HG02759 (cell line): ENCODE measurements around the gene CKMT1B.
"Not testable (repeated sequence)": the region's sequence is repeated elsewhere in the genome, so short reads cannot be mapped to it uniquely, and the experiment has no call there.

Source experiments
- ATAC-seq: cut with Tn5 transposase; IDR thresholded peaks from one replicate; pipeline ENCODE4 v1.9.1; 2021; ENCODE audit warnings: mild to moderate bottlenecking, moderate library complexity; ENCODE audit not compliant: unreplicated experiment

CKMT1B gene

GRCh38 chr15:43593328-43594190, at the start of gene CKMT1B:
CKMT1B (plus strand) TSS chr15:43594027; CDS start chr15:43594219, 192 bp downstream.
- not testable (repeated sequence) for ATAC-seq

DNA sequence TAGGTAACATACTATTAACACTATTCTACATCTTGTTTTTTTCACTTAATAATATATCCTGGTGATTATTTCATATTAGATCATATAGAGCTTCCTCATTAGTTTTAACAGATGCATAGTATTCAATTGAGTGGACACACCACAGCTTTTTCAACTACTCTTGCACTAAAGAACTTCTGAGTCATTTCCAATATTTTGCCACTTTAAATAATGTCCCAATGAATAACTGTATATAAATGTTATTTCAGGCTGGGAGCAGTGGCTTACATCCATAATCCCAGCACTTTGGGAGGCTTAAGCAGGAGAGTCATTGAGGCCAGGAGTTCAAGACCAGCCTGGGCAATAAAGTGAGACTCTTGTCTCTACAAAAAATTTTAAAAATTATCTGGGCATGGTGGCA, 49.6 kb upstream of the CKMT1B start:
- no peak for ATAC-seq

- ATAC-seq: no peak
Observed at GRCh38 chr15:43545426-43545825, 48.4 kb upstream of the CKMT1B start.

DNA sequence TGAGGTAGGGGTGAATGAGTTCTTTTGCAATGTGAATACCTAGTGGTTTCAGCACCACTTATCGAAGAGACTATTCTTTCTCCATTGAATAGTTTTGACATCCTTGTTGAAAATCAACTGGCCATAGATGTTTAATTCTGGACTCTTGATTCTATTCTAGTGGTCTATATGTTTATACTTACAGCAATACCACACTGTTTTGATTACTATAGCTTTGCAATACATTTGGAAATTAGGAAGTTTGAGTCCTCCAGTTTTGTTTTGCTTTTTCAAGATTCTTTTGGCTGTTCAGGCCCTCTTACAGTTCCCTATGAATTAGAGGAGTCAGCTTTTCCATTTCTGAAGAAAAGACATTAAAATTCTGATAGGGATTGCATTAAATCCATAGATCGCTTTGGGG, 46.3 kb upstream of the CKMT1B start:
- no peak for ATAC-seq

DNA sequence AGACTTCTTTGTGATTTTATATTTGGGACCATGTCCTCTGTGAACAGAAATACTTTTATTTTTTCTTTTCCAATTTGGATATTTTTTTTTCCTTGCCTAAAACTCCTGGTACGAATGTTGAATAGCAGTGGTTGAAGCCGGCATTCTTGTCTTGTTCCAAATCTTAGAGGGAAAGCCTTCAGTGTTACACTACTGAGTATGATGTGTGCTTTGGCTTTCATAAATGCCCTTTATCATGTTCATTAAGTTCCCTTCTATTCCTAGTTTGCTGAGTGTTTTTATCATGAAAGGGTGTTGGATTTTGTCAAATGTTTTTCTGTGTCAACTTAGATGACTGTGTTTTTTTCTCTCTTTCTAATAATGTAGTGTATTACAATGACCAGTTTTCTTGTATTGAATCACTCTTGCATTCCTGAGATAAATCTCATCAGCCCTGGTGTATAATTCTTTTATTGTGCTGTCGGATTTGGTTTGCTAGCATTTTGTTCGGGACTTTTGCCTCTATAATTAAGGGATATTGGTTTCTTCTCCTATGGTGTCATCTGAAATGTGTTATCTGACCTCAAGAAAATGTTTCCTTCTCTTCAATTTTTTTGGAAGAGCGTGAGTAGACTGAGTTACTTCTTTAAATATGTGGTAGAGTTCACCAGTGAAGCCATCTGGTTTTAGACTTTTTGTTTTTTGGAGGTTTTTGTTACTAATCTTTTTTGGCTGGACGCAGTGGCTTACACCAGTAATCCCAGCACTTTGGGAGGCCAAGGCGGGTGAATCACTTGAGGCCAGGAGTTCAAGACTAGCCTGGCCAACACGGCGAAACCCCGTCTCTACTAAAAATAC, 43.1 kb upstream of the CKMT1B start:
- no peak for ATAC-seq

DNA sequence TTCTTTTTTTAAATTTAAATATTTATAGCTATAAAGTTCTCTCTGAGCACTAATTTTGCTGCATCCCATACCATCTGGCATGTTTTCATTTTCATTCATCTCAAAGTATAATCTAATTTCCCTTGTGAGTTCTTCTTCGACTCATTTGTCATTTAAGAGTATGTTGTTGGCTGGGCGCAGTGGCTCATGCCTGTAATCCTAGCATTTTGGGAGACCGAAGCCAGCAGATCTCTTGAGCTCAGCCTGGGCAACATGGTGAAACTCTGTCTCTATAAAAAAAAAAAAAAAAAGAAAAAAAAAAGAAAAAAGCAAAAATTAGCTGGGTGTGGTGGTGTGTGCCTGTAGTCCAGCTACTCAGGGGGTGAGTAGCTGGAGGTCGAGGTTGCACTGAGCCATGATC, 41.6 kb upstream of the CKMT1B start:
- no peak for ATAC-seq

DNA sequence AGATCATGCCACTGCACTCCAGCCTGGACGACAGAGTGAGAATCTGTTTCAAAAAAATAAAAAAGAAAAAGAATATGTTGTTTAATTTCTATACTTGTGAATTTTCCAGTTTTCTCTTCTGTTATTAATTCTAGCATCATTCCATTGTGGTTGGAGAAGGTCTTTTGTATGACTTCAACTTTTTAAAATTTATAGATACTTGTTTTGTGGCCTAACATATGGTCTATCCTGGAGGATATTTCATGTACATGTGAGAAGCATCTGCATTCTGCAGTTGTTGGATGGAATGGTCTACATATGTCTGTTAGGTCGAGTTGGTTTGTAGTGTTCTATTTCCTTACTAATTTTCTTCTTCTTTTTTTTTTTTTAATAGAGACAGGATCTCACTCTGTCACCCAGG, 40.8 kb upstream of the CKMT1B start:
- no peak for ATAC-seq

DNA sequence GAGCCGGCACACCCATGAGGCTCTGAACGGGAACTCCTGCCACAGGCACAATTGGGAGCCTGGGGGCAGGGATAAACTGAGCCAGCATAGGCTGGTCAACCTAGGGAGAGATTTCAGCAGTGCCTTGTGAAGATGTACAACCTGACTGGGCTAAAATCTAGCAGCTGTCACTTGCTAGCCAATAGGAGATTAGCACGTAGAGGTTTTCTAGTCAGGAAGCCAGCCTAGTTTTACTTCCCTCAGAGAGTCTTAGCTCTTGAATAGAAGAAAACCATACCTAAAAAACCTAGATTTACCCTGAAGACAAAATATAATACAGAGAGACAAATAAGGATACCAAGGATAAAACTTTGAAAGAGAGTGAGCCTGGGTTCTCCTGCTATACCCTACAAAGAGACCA, 31.1 kb upstream of the CKMT1B start:
- not testable (repeated sequence) for ATAC-seq

GRCh38 chr15:43563793-43564192, 30.0 kb upstream of the CKMT1B start:
- not testable (repeated sequence) for ATAC-seq

DNA sequence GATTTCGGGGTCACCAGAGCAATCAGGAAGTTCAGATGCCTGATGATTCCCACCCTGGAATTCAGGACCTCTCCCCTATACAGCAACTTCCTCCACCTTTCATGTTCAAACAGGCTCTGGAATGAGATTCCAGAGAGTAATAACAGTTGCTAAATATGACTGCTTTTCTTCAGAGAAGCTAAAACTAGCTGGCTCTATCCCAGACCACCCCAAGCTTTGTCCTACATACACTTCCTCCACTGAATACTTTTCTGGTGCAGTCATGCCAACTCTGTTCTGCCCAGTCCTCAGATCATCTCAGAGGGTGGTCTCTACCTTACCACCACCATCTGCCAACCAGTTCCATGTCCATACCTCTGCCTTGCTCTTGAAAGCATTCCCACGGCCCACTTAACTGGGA, 27.2 kb upstream of the CKMT1B start:
- not testable (repeated sequence) for ATAC-seq

DNA sequence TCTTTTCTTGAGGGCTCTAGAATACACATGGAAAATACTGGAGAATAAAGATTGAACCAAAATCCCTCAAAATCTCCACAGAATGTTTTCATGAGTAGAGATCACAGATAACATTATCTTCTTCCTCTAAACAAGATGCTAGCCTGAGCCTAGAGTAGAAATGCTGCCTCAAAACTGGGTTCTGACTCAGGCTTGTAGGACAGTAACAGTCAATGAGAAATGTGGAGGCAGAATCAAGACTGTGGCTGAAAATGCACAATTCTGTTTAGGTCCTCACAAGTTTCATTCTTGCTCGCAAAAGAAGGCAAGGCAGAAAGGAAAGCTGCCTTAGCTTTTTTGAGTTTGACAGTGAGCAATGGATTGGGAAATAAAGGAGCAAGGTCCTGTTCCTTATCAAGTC, 19.2 kb upstream of the CKMT1B start:
- not testable (repeated sequence) for ATAC-seq

- ATAC-seq: peak; percentile 97
Observed at GRCh38 chr15:43589778-43590466, 3.9 kb upstream of the CKMT1B start, which contains the start of gene PPIP5K1. PPIP5K1 (minus strand) TSS chr15:43590208; CDS start chr15:43584504, 5,704 bp downstream.

GRCh38 chr15:43592841-43593240, 986 bp upstream of the CKMT1B start:
- not testable (repeated sequence) for ATAC-seq

DNA sequence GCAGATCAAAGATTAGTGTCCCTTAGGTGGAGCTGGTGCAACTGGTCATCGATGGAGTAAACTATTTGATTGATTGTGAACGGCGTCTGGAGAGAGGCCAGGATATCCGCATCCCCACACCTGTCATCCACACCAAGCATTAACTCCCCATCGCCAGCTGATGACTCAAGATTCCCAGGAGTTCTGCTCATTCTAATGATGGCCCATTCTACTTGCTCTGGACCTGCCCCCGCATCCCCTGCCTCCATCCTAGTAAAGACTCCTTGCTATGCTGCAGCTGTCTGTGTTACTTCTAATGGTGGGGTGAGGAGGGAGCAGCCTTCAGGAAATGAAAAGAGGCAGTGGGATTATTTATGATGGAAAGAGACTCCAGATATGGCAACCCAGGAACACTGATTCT, 5.3 kb downstream of the CKMT1B start:
- ATAC-seq: not testable (repeated sequence)

DNA sequence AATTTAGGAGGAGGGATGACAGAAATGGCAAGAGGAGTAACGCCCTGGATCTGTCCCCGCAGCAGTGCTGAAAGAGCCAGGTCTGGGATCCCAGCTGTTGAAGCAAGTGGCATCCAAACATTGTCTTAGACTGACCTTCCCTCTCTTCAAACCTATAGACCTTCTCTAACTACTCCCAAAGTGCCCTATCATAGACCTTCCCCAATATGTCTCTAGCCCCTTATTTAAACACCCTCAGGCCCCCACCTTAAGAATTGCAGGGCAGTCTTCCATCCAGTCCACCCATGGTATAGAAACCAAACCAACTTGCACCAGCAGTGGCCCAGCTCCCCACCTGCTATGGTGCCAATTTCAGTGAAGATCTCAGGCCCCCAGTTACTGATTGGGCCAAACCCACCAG, 6.4 kb downstream of the CKMT1B start:
- ATAC-seq: not testable (repeated sequence)

GRCh38 chr15:43602233-43602632, 8.4 kb downstream of the CKMT1B start:
- ATAC-seq: not testable (repeated sequence)

GRCh38 chr15:43617750-43618149, 23.9 kb downstream of the CKMT1B start:
- ATAC-seq: not testable (repeated sequence)

DNA sequence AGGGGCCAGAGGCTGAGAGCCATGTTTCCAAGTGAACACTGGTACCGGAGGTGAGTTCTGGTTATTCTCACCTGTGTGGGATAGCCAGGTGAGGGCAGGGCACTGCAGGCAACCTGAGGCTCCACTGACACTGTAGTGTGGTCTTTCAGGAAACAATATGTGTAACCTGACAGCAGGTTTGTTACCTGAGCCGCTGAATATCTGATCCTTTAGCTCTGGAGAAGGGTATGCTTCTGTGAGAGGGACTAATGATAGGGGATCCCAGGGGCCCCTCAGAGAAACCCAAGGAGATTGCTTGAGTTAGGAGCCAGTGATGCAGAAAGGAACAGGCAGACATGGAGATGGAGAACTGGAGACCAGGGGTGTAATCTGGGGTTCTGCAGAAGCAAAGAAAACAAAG, 24.9 kb downstream of the CKMT1B start, which contains the start of gene STRC:
STRC (minus strand) TSS at position 101 of the 400 bp plus-strand sequence; CDS start at position 23, 78 bp downstream.
- not testable (repeated sequence) for ATAC-seq

DNA sequence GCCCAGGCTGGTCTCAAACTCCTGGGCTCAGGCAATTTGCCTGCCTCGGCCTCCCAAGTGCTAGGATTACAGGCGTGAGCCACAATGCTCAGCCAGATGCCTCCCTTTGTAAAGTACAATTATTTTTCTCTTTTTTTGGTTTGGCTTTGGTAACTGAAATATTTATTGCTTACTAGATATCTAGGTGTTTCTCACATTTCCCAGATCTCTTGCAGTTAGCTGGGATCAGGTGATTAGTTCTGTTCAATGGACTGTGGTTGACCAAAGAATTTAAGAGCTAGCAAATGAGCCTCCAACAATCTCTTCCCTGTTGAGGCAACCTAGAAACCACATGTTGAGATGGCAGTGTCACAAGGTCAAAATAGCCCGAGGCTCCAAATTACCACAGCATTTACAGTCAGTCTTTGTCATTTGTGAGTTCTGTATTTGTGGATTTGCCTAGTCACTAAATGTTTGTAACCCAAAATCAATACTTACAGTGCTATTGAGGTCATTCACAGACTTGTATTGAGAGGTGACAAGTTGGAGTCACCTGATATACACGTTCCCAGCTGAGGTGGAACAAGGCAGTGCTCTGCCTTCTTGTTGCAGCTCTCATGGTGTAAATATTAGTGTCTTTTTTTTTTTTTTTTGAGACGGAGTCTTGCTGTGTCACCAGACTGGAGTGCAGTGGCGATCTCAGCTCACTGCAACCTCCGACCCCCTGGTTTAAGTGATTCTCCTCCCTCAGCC, 28.4 kb downstream of the CKMT1B start:
- not testable (repeated sequence) for ATAC-seq

DNA sequence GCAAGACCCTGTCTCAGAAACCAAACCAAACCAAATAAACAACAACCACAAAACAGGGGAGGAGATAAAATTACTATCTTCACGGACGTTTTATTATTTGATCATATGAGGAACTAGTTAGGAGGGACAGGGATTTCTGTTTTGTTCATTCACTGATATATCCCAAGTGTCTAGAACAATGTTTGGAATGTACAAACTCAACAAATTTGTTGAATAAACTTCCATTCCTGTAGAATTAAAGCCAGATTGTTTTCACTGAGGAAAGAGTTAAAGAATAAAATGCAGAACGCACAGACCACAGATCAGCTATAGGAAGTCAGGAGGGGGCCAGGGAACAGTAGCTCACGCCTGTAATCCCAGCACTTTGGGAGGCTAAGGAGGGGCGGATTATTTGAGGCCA, 31.3 kb downstream of the CKMT1B start:
- no peak for ATAC-seq
